Ramos (cell line): Measurements from ENCODE around the gene NELFB.

Experiments
- in situ Hi-C: fragments of 300-500 bp; cut with MboI; formaldehyde crosslinking; loops from one replicate; pipeline ENCODE4 v1.14.3; 2022; ENCODE audit warnings: low sequenced_read_pairs; ENCODE audit not compliant: unreplicated experiment

The NELFB gene

DNA sequence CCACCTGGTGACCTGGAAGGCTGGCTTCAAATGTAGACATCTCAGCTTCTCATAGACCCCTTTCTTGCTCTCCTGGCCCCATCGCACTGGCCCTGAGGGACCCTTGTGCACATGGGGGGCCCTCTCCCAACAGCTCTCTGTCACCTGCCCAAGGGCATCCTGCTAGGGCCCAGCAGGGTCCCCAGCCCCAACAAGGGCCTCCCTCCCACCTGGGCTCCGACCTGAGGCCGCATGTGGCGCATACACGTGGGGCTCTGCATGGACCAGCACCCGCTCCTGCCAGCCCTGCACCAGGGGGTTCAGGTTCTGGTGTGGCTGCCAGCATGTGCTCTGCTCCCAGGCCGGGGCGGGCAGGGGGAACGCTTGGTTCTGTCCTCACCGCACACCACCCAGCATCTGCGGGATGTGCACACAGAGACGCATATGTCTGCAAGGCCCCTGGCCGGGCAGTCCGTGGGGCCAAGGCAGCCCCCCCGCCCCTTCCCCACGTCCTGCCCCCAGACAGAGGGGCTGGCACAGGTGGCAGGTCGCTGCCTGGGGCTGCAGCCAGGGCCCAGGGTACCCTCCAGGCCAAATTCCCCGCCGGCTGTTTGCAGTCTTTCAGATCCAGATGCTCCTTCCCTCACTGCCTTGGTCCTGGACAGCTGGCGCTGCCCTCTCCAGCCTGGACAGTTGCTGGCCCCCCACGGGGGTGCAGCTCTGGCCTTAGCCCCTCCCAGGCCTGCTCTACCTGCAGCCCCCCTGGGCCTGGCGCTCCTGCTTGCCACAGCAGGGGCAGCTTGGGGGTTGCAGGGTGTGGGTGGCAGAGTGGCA is 64.8 kb downstream of the NELFB start:
- in situ Hi-C loops, result no loop called here

DNA sequence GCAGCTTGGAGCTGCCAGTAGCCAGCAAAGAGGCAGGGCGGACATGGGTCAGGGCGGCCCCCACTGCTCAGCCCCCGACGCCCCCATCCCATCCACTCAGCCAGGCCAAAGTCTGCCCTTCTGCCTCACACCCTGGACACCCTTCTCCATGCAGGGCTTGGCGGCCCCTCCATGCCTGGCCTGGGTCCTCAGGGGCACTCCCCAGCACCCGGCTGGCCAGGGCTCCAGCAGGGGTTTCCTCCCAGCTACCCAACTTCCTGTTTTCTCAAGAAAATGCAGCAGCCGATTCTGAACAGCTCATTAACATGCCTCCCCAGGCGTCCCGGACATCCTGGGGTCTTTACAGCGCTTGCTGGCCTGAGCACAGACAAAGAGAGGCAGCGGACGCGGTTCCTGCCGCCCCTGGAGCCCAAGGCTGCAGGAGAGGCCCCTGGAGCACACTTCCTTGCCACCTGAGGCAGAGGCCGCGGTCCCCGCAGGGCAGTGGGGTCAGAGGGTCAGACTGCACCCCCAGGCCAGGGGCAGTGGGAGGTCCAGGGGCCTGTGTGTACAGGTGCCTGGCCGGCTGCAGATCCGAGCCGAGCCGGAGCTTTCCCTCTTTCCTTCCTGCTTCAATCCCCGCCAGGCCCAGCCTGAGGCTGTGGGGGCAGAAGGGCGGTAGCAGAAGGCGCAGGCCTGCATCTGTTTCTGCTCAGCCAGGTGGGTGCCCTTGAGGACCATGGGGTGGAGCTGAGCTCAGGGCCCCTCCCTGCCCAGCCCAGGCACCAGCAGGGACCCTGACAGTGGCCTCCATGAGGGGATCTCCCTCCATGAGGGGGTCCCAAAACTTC is 65.6 kb downstream of the NELFB start:
- in situ Hi-C loops, result no loop called here

DNA sequence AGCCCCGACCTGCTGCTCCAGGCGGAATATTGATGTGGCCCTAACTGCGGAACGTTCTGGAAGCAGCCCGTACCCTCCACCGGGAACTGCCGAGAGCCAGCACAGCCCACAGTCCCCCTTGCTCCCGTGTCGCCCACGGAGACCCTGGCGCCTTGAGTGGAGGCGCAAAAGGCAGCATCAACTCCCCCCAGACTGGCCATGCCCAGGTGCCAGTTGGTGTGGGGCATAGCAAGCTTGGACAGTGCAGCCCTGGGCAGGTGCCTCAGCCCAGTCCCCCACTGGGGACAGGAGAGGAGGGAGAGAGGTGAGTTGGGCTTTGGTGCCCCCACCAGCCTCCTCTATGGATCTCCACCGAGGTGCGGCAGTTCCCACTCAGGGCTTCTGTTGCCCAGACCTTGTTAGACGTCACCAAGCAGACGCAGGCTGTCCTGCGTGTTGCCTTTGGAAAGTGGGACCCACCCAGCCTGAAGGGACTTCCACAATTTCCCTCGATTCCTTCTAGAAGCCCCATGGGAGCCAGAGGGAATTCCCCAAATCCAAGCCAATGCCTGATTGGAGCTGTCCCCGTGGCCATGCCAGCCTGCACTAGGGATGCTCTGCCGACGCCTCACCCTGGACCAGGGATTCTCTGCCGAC is 66.7 kb downstream of the NELFB start:
- in situ Hi-C loops, result no loop called here
